IPS-18c (cell line): ENCODE results near the gene PIK3CG.
"Not testable (repeated sequence)": the region's sequence is repeated elsewhere in the genome, so short reads cannot be mapped to it uniquely, and the experiment has no call there.

Experiments
- H3K4me3 ChIP-seq: 2 replicates; pipeline ENCODE4 v1.7.0; 2013; ENCODE audit warnings: low read depth, mild to moderate bottlenecking, low read length, moderate library complexity; ENCODE audit not compliant: insufficient read depth
- H3K9me3 ChIP-seq: one replicate; pipeline ENCODE4 v1.6.1; 2013; ENCODE audit warnings: mild to moderate bottlenecking, low read length, moderate library complexity; ENCODE audit not compliant: control insufficient read depth, insufficient read depth

Gene PIK3CG

GRCh38 chr7:106954840-106955239 is 89.8 kb downstream of the PIK3CG start:
- no peak overlapping the region for H3K4me3 ChIP-seq

DNA sequence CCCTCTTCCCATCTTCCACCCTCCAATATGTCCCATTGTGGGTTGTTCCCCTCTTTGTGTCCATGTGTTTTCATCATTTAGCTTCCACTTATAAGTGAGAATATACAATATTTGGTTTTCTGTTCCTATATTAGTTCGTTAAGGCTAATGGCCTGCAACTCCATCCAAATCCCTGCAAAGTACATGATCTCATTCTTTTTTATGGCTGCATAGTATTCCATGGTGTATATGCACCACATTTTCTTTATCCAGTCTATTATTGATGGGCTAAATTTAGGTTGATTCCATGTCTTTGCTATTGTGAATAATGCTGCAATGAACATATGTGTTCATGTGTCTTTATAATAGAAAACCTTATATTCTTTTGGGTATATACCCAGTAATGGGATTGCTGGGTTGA is 90.8 kb downstream of the PIK3CG start:
- not testable (repeated sequence) for H3K4me3 ChIP-seq, H3K9me3 ChIP-seq

More at GRCh38 chr7:106954840-106955239, 89.8 kb downstream of the PIK3CG start:
- H3K9me3 ChIP-seq = no peaks in the 10 kb centered on the region
